Psoas muscle (tissue), 8 donors: ENCODE data around the gene DDX5. TPM values are rescaled to one million over a fixed set of nuclear protein-coding genes. Genes with fewer than 3 reads are reported as not detected.

ENCODE experiments used
- ATAC-seq, 4 donors: fragments of 200-7000 bp; cut with Tn5 transposase; one replicate each; pipeline ENCODE4 v1.9.1; 2020; ENCODE audit warnings: moderate library complexity in 3 of 4, mild to moderate bottlenecking in 2 of 4
- DNase-seq, 2 donors: peaks; one replicate each; pipeline ENCODE4 v3.0.0-alpha.2; 2020
- H3K27ac ChIP-seq: fragments of 200-600 bp; one replicate; pipeline ENCODE4 v1.8.0; 2022
- H3K27me3 ChIP-seq, 3 donors: fragments of 200-600 bp in 1 of 3; one replicate each; pipeline versions ENCODE4 v1.6.1 to v1.8.0; 2013 to 2022; ENCODE audit warnings: low read length in 2 of 3, mild to moderate bottlenecking in 2 of 3, moderate library complexity in 1 of 3; ENCODE audit not compliant: insufficient read depth in 3 of 3
- H3K36me3 ChIP-seq, 2 donors: fragments of 200-600 bp in 1 of 2; one replicate each; pipeline versions ENCODE4 v1.6.1 to v1.8.0; 2013 to 2022; ENCODE audit warnings: low read depth in 1 of 2, mild to moderate bottlenecking in 1 of 2, moderate library complexity in 1 of 2; ENCODE audit not compliant: insufficient read depth in 1 of 2
- H3K4me1 ChIP-seq: fragments of 200-600 bp; one replicate; pipeline ENCODE4 v1.8.0; 2022
- H3K4me3 ChIP-seq: fragments of 200-600 bp; one replicate; pipeline ENCODE4 v1.8.0; 2022; ENCODE audit warnings: mild to moderate bottlenecking
- H3K9me3 ChIP-seq: fragments of 200-600 bp; one replicate; pipeline ENCODE4 v1.8.0; 2022
- CTCF ChIP-seq: fragments of 200-600 bp; IDR thresholded peaks from one replicate; pipeline ENCODE4 v1.8.0; 2022; ENCODE audit warnings: antibody characterized with exemption
- WGBS, 3 donors: extraction: QIAGEN DNeasy Blood & Tissue Kit; methylation state at CpG; one replicate each; pipeline versions ENCODE4 v1.1.6 to v1.1.7; 2013; 5-methylcytosine and 5-hydroxymethylcytosine counted together
- intact Hi-C, 2 donors: fragments of 100-400 bp; cut with DNase I; formaldehyde crosslinking; loops; one replicate each; pipeline versions ENCODE4 v1.11.0 to v1.14.2; 2022
- polyA plus RNA-seq, 3 donors: library from polyadenylated mRNA; stranded (reverse); fragments of 200-250 nt; gene quantifications; one replicate each; pipeline ENCODE4 v1.2.3, GENCODE V29; 2013
- total RNA-seq, 4 donors: library from RNA; stranded (reverse); fragmentation: NEBNext Ultra II Directional in 2 of 4; extraction: Animal tissue kit (Norgen Biotek cat#: 25700) in 2 of 4; gene quantifications; one replicate each; pipeline versions ENCODE4 v1.2.1 to v1.2.4, GENCODE V29; 2021 to 2023
- donor health status: healthy with polysubstance abuse.
- donor health status: DM: no; HTN: no; CAD: no; lungs with moderate emphysema.
- donor health status: Bipolar disorder and iron deficiency.
- donor health status: healthy.
- donor health status: DM: yes; HTN: yes; CAD: no.
- donor health status: DM: no; HTN: no; CAD: no.
- donor health status: DM: no; HTN: no; CAD: no.
- donor health status: DM: yes; HTN: yes; CAD: no.

Gene DDX5
- total and polyA plus RNA-seq, 7 donors, result 122 to 497 (median 272) TPM

- Histone ChIP-seq H3K27ac (no peak overlapping the region), H3K4me1 (peaks cover 52% of the 10 kb centered on the region), H3K9me3 (no peaks in the 10 kb centered on the region), H3K4me3 (no peak overlapping the region), H3K36me3 (peaks cover 36 to 75% of the 10 kb centered on the region in 2 donors), H3K27me3 (no peaks in the 10 kb centered on the region)
- WGBS, 3 donors, result 76 to 84% (median 78%) methylated on average over 6 of the region's 6 CpGs
- no peak for ATAC-seq
- TF ChIP-seq CTCF, result no peak
- no peak for DNase-seq
- intact Hi-C loops, result no loop called here
Measured at GRCh38 chr17:64499805-64500486, 6.1 kb downstream of the DDX5 start.

DNA sequence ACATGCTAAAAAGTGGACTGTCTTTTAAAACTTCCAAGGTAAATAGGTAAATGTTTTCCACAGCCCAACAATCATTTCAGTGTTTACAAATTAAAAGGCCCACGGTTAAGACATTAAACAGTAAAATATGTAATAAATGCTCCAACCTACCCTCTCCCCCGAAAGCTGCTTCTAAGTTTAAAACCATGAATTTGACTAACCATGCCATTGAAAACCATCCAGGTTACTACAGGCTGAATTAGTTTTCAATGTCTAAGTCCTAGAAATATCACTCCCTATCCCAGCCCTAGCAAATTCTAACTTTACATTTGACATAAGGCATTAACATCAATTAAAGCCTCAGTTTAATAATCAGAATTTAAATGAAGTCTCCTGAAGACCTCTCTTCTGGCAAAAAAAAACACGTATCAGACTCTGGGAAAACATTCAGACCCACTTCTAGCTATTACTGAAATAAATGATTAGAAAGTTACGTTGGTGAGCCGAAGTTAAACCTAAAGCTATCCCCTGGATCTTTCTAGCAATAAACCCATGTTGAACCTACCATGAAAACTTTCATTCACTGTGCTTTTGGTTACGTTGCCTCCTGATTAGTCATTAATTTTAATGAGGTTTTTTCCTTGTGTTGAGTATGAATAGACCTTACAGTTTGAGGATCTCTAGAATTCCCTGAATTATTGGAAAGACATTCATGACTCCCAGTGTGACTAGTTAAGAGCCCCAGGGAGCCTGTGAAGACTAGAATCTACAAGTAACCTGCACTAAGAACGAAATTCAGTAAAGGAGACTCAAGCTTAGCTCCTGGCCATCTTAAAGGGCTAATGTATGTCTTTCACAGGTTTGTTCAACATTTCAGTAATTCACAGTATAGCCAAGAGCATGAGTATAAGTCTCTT lies 7.5 kb downstream of the DDX5 start:
- Histone ChIP-seq H3K9me3 (no peaks in the 10 kb centered on the region), H3K27me3 (no peaks in the 10 kb centered on the region), H3K27ac (peak overlapping the region; percentile 87), H3K4me1 (peaks cover 46% of the 10 kb centered on the region), H3K36me3 (peaks cover 35 to 62% of the 10 kb centered on the region in 2 donors), H3K4me3 (no peak overlapping the region)
- 59 to 65% (median 61%) methylated on average over 7 of the region's 7 CpGs for WGBS, 3 donors
- DNase-seq (no peak), ATAC-seq (no peak)
- intact Hi-C loops, result no loop called here
- TF ChIP-seq CTCF, result no peak

DNA sequence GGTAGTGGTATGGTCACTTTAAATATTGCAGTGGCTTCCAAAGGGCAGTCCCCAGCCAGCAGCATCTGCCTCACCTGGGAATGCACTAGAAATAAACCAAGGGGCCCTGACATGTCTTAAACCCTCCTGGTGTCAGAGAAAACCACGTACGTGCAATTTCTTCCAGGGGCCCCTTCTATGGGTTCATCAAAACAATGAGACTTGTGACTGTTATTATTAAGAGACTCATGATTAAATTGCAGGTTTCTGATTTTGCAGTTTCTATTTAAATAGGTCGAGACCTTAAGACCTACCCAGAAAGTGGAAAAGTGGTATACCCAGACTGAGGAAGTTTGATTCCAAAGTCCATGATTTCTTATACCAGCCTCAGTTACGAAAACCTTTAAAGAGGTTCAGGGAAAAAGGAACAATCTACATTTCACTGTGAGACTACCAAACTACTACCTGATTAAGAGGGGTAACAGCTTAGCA lies 8.5 kb downstream of the DDX5 start:
- TF ChIP-seq CTCF, result no peak

GRCh38 chr17:64496786-64497564 lies 9.1 kb downstream of the DDX5 start, which contains the start of gene POLG2:
Gene POLG2 (minus strand): TSS chr17:64497054. CDS start chr17:64496968, 86 bp downstream.
- peak within 1 kb of the TSS; percentile 87 for H3K27ac ChIP-seq
- H3K9me3 ChIP-seq, result no peaks in the 10 kb centered on the region
- peak; percentile 96 to 97 for DNase-seq
- 0 to 1% (median 1%) methylated on average over 50 of the region's 50 CpGs for WGBS, 3 donors
- H3K36me3 ChIP-seq, result peaks cover 22 to 62% of the 10 kb centered on the region in 2 donors
- TF ChIP-seq CTCF, result peak; percentile 46
- peaks cover 34% of the 10 kb centered on the region for H3K4me1 ChIP-seq
- intact Hi-C loops, result no loop called here
- ATAC-seq, result peak; percentile 94 to 97 (median 96)
- H3K27me3 ChIP-seq, result no peaks in the 10 kb centered on the region
- H3K4me3 ChIP-seq, result peak within 1 kb of the TSS; percentile 76

More for the DNA sequence above, 8.5 kb downstream of the DDX5 start:
- Histone ChIP-seq H3K4me1 (peaks cover 39% of the 10 kb centered on the region), H3K36me3 (peaks cover 28 to 62% of the 10 kb centered on the region in 2 donors), H3K9me3 (no peaks in the 10 kb centered on the region), H3K4me3 (peak overlapping the region; percentile 76), H3K27ac (peak overlapping the region; percentile 87), H3K27me3 (no peaks in the 10 kb centered on the region)
- intact Hi-C loops, result no loop called here
- ATAC-seq, result no peak
- 44 to 55% (median 45%) methylated on average over 4 of the region's 4 CpGs for WGBS, 3 donors
- no peak for DNase-seq
